HG02623 (cell line): Measurements from ENCODE around the gene PARD6B.
"Not testable (repeated sequence)": the region's sequence is repeated elsewhere in the genome, so short reads cannot be mapped to it uniquely, and the experiment has no call there.

Experiments
- ATAC-seq: cut with Tn5 transposase; IDR thresholded peaks from one replicate; pipeline ENCODE4 v1.9.1; 2021; ENCODE audit warnings: moderate library complexity; ENCODE audit not compliant: unreplicated experiment

Gene PARD6B

GRCh38 chr20:50771419-50772080, 40.2 kb downstream of the PARD6B start:
- not testable (repeated sequence) for ATAC-seq

GRCh38 chr20:50772420-50773185, 41.2 kb downstream of the PARD6B start:
- no peak for ATAC-seq

GRCh38 chr20:50774515-50774914, 43.1 kb downstream of the PARD6B start:
- no peak for ATAC-seq

- no peak for ATAC-seq
These were observed 44.9 kb downstream of the PARD6B start for GRCh38 chr20:50776122-50776817.

GRCh38 chr20:50777373-50777772, 46.0 kb downstream of the PARD6B start:
- ATAC-seq, result no peak

- not testable (repeated sequence) for ATAC-seq
These were observed 47.6 kb downstream of the PARD6B start for GRCh38 chr20:50778994-50779393.

- no peak for ATAC-seq
These were observed 52.0 kb downstream of the PARD6B start for GRCh38 chr20:50783390-50783789.

- ATAC-seq, result no peak
These were observed 52.5 kb downstream of the PARD6B start for GRCh38 chr20:50783903-50784302.

GRCh38 chr20:50784464-50784863, 53.1 kb downstream of the PARD6B start:
- ATAC-seq, result no peak

- ATAC-seq, result no peak
These were observed 55.3 kb downstream of the PARD6B start for GRCh38 chr20:50786703-50787102.

GRCh38 chr20:50787181-50787580, 55.8 kb downstream of the PARD6B start:
- no peak for ATAC-seq

GRCh38 chr20:50788045-50788991, 56.9 kb downstream of the PARD6B start:
- ATAC-seq, result no peak

GRCh38 chr20:50789968-50790650, 58.7 kb downstream of the PARD6B start:
- no peak for ATAC-seq

GRCh38 chr20:50790651-50791277, 59.4 kb downstream of the PARD6B start:
- peak; percentile 48 for ATAC-seq

GRCh38 chr20:50792708-50793574, 61.6 kb downstream of the PARD6B start:
- no peak for ATAC-seq

GRCh38 chr20:50793575-50794016, 62.2 kb downstream of the PARD6B start:
- not testable (repeated sequence) for ATAC-seq

- no peak for ATAC-seq
These were observed 62.9 kb downstream of the PARD6B start for GRCh38 chr20:50794181-50794845.
